Small intestine (tissue), 7 donors: ENCODE data around the gene HOXD11. TPM values are rescaled to one million over a fixed set of nuclear protein-coding genes. Genes with fewer than 3 reads are reported as not detected.

Experiments
- DNase-seq, 2 donors: peaks; one replicate each; pipeline versions ENCODE4 v3.0.0 to v3.0.0-alpha.2; 2013
- FAIRE-seq: peaks from 2 replicates; lab custom pipeline; 2012; peaks lifted over from hg19 to GRCh38; lab: Jason Lieb, UNC
- H3K27ac ChIP-seq, 3 donors: one replicate each; pipeline ENCODE4 v1.5.1; 2013; ENCODE audit warnings: low read length in 2 of 3, mild to moderate bottlenecking in 2 of 3, control low read depth in 1 of 3, inconsistent platforms in 1 of 3, low read depth in 1 of 3, moderate library complexity in 1 of 3
- H3K27me3 ChIP-seq, 3 donors: one replicate each; pipeline ENCODE4 v1.6.1; 2013; ENCODE audit warnings: low read length in 3 of 3, inconsistent platforms in 1 of 3; ENCODE audit not compliant: control insufficient read depth in 3 of 3, insufficient read depth in 3 of 3
- H3K36me3 ChIP-seq, 3 donors: one replicate each; pipeline ENCODE4 v1.6.1; 2013; ENCODE audit warnings: low read length in 3 of 3, inconsistent platforms in 1 of 3, low read depth in 1 of 3, mild to moderate bottlenecking in 1 of 3, moderate library complexity in 1 of 3; ENCODE audit not compliant: control insufficient read depth in 3 of 3, insufficient read depth in 2 of 3
- H3K4me1 ChIP-seq, 3 donors: one replicate each; pipeline ENCODE4 v1.6.1; 2013; ENCODE audit warnings: low read length in 2 of 3, inconsistent platforms in 1 of 3, low read depth in 1 of 3, mild to moderate bottlenecking in 1 of 3, moderate library complexity in 1 of 3; ENCODE audit not compliant: control insufficient read depth in 3 of 3, insufficient read depth in 2 of 3
- H3K4me3 ChIP-seq, 3 donors: one replicate each; pipeline ENCODE4 v1.5.1; 2013; ENCODE audit warnings: low read length in 3 of 3, control low read depth in 1 of 3, inconsistent platforms in 1 of 3, low read depth in 1 of 3, mild to moderate bottlenecking in 1 of 3, moderate library complexity in 1 of 3
- H3K9me3 ChIP-seq, 2 donors: one replicate each; pipeline ENCODE4 v1.6.1; 2013; ENCODE audit warnings: low read depth in 1 of 2, low read length in 1 of 2; ENCODE audit not compliant: control insufficient read depth in 2 of 2, insufficient read depth in 1 of 2
- WGBS, 3 donors: extraction: QIAGEN DNeasy Blood & Tissue Kit; methylation state at CpG; one replicate each; pipeline ENCODE4 v1.1.7; 2013; 5-methylcytosine and 5-hydroxymethylcytosine counted together
- polyA plus RNA-seq, 4 donors: library from polyadenylated mRNA; stranded (reverse) in 3 of 4; unstranded in 1 of 4; fragments of 200-250 nt in 3 of 4; fragments of 120-200 nt in 1 of 4; gene quantifications; one replicate each; pipeline versions ENCODE4 v1.2.1 to v1.2.3, GENCODE V29; 2013
- donor health status: healthy with polysubstance abuse.
- donor health status: control.
- donor health status: control.
- donor health status: Bipolar disorder and iron deficiency.
- donor health status: healthy.

HOXD11 gene
- polyA plus RNA-seq, 4 donors = not detected

GRCh38 chr2:176139661-176140512 is 32.8 kb downstream of the HOXD11 start:
- Histone ChIP-seq H3K36me3 (no peaks in the 10 kb centered on the region), H3K4me3 (peak overlapping the region in 2 of 3 donors; percentile 37 to 53), H3K27ac (peak overlapping the region in 2 of 3 donors; percentile 26 to 57), H3K9me3 (no peaks in the 10 kb centered on the region), H3K4me1 (peaks cover 0 to 8% (median 0%) of the 10 kb centered on the region in 3 donors), H3K27me3 (peaks cover 6 to 88% (median 42%) of the 10 kb centered on the region in 3 donors)
- FAIRE-seq (no peak), DNase-seq (no peak)
- WGBS, 3 donors = 16 to 22% (median 20%) methylated on average over 41 of the region's 41 CpGs

GRCh38 chr2:176140513-176141317 is 33.6 kb downstream of the HOXD11 start:
- H3K27me3 ChIP-seq = peaks cover 6 to 88% (median 44%) of the 10 kb centered on the region in 3 donors
- WGBS, 3 donors = 7 to 9% (median 8%) methylated on average over 46 to 48 of the region's 48 CpGs

GRCh38 chr2:176142281-176142680 is 35.2 kb downstream of the HOXD11 start:
- Histone ChIP-seq H3K27ac (no peak overlapping the region), H3K27me3 (peaks cover 3 to 90% (median 46%) of the 10 kb centered on the region in 3 donors), H3K36me3 (no peaks in the 10 kb centered on the region), H3K9me3 (no peaks in the 10 kb centered on the region), H3K4me3 (no peak overlapping the region), H3K4me1 (peaks cover 0 to 6% (median 0%) of the 10 kb centered on the region in 3 donors)
- FAIRE-seq (no peak), DNase-seq (no peak)
- WGBS, 3 donors = 80 to 90% (median 86%) methylated on average over 2 of the region's 2 CpGs

More at GRCh38 chr2:176140513-176141317, 33.6 kb downstream of the HOXD11 start:
- FAIRE-seq = no peak
- H3K4me3 ChIP-seq = peak overlapping the region in 2 of 3 donors; percentile 37
- H3K9me3 ChIP-seq = no peaks in the 10 kb centered on the region
- peaks cover 0 to 8% (median 0%) of the 10 kb centered on the region in 3 donors for H3K4me1 ChIP-seq
- DNase-seq = peak; percentile 39 to 88
- no peaks in the 10 kb centered on the region for H3K36me3 ChIP-seq
- H3K27ac ChIP-seq = peak overlapping the region in 1 of 3 donors; percentile 56

- peaks cover under 1 to 93% (median 53%) of the 10 kb centered on the region in 3 donors for H3K27me3 ChIP-seq
- DNase-seq = no peak
- H3K4me1 ChIP-seq = peaks cover 0 to 1% (median 0%) of the 10 kb centered on the region in 3 donors
- H3K9me3 ChIP-seq = no peaks in the 10 kb centered on the region
- peaks cover 0 to 4% (median 0%) of the 10 kb centered on the region in 3 donors for H3K36me3 ChIP-seq
- WGBS, 3 donors = 18 to 48% (median 28%) methylated on average over 4 of the region's 4 CpGs
- H3K4me3 ChIP-seq = no peak overlapping the region
- no peak for FAIRE-seq
- no peak overlapping the region for H3K27ac ChIP-seq
Measured at GRCh38 chr2:176145085-176145969, 38.2 kb downstream of the HOXD11 start.

- H3K27ac ChIP-seq = no peak overlapping the region
- no peaks in the 10 kb centered on the region for H3K9me3 ChIP-seq
- no peak overlapping the region for H3K4me3 ChIP-seq
- H3K4me1 ChIP-seq = no peaks in the 10 kb centered on the region
- no peak for DNase-seq
- peaks cover 6 to 93% (median 56%) of the 10 kb centered on the region in 3 donors for H3K27me3 ChIP-seq
- peaks cover 0 to 4% (median 0%) of the 10 kb centered on the region in 3 donors for H3K36me3 ChIP-seq
- WGBS, 3 donors = 6 to 30% (median 17%) methylated on average over 6 of the region's 6 CpGs
- FAIRE-seq = no peak
Measured at GRCh38 chr2:176146101-176146500, 39.0 kb downstream of the HOXD11 start.

GRCh38 chr2:176146645-176147044 is 39.6 kb downstream of the HOXD11 start:
- H3K27me3 ChIP-seq = peaks cover 8 to 92% (median 61%) of the 10 kb centered on the region in 3 donors
- no peaks in the 10 kb centered on the region for H3K4me1 ChIP-seq
- DNase-seq (no peak), FAIRE-seq (no peak)
- H3K36me3 ChIP-seq = peaks cover 0 to 4% (median 0%) of the 10 kb centered on the region in 3 donors
- no peak overlapping the region for H3K27ac ChIP-seq
- no peak overlapping the region for H3K4me3 ChIP-seq
- no peaks in the 10 kb centered on the region for H3K9me3 ChIP-seq

- FAIRE-seq (no peak), DNase-seq (no peak)
- Histone ChIP-seq H3K27ac (no peak overlapping the region), H3K36me3 (peaks cover 0 to 4% (median 0%) of the 10 kb centered on the region in 3 donors), H3K9me3 (no peaks in the 10 kb centered on the region), H3K4me1 (no peaks in the 10 kb centered on the region), H3K27me3 (peaks cover 13 to 93% (median 65%) of the 10 kb centered on the region in 3 donors), H3K4me3 (no peak overlapping the region)
- WGBS, 3 donors = 29 to 31% (median 31%) methylated on average over 32 of the region's 32 CpGs
Measured at GRCh38 chr2:176147210-176147799, 40.2 kb downstream of the HOXD11 start.
